ENCODE results near the gene STK32A.
"Not testable (repeated sequence)": the region's sequence is repeated elsewhere in the genome, so short reads cannot be mapped to it uniquely, and the experiment has no call there.

Gene STK32A

DNA sequence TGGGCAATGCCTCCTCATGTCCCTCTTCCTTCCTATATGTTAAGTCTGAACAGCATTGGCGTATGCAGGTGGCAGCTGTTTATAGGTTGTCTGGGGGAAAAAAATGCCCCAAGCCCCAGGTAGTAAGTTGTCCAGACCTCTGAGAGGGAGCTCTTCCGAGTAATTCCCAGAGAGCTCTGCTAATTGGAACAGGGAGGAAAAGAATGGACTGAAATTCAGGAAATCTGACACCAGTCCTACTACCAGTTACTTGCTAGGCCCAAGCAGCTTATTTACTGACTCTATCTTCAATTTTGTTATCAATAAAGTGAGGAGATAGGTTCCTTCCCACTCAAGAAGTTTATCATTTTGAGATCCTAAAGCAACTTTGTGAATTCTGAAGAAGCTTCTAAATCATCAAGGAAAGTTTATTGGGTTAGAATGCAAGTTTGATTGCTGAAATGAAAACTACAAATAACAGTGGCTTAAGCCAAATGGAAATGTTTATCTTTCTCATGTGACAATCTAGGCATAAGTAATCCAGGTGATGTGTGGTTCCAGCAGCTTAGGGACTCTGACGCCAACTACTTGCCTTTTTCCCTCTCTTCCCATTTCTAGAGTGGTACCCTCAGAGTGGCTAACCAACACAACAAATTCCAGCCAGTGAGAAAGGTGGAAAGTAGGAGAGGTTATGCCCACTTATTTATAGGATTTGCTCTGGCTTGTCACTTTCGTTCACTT, 5.6 kb downstream of the STK32A start:
- no peak for DNase-seq
- Histone ChIP-seq H3K27ac (no peak overlapping the region), H3K4me3 (ENCODE audit: low read depth, low read length) (no peak overlapping the region), H3K27me3 (replicated peaks) (no peaks in the 10 kb centered on the region), H3K36me3 (replicated peaks) (no peaks in the 10 kb centered on the region)
- no peak for TF ChIP-seq CTCF (IDR thresholded peaks at IDR 0.05; ENCODE audit: low read depth, low read length, missing control alignments)
- in situ Hi-C loops (cut with HindIII; ENCODE audit: low pct_ligation_motif_present, low sequenced_read_pairs): no loop called here

GRCh38 chr5:147243238-147243637, 8.4 kb downstream of the STK32A start:
- DNase-seq; in situ Hi-C loops (cut with HindIII; ENCODE audit: low pct_ligation_motif_present, low sequenced_read_pairs); H3K27me3 ChIP-seq (replicated peaks); H3K36me3 ChIP-seq (replicated peaks); H3K4me3 ChIP-seq (ENCODE audit: low read depth, low read length); H3K27ac ChIP-seq: not testable (repeated sequence)

- no peaks in the 10 kb centered on the region for H3K36me3 ChIP-seq (replicated peaks)
- H3K27ac ChIP-seq: no peak overlapping the region
- H3K4me3 ChIP-seq (ENCODE audit: low read depth, low read length): no peak overlapping the region
- in situ Hi-C loops (cut with HindIII; ENCODE audit: low pct_ligation_motif_present, low sequenced_read_pairs): no loop called here
- no peak for DNase-seq
- no peaks in the 10 kb centered on the region for H3K27me3 ChIP-seq (replicated peaks)
- TF ChIP-seq CTCF (IDR thresholded peaks at IDR 0.05; ENCODE audit: low read depth, low read length, missing control alignments): no peak
Observed at GRCh38 chr5:147245381-147246165, 10.7 kb downstream of the STK32A start.

DNA sequence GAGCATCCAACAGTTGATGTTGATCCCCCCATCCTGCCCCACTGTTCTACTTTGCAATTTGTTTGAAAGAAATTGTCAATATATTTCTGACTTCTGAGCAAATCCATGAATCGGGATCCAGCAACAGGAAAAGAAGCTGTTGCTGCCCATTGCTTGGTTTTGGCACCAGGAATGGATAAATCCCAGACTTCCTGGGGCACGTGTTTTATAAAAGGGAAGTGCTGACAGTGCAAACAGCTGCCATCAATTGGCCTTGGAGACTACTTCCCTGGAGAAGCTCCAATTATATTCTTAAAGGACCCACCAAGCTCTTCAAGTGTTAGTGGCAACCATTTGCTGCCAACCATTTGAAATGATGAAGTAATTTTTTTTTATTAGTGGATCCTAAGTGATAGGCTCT, 13.7 kb downstream of the STK32A start:
- H3K27me3 ChIP-seq (replicated peaks): no peaks in the 10 kb centered on the region
- no peaks in the 10 kb centered on the region for H3K36me3 ChIP-seq (replicated peaks)
- in situ Hi-C loops (cut with HindIII; ENCODE audit: low pct_ligation_motif_present, low sequenced_read_pairs): no loop called here
- H3K27ac ChIP-seq: no peak overlapping the region
- H3K4me3 ChIP-seq (ENCODE audit: low read depth, low read length): no peak overlapping the region
- no peak for TF ChIP-seq CTCF (IDR thresholded peaks at IDR 0.05; ENCODE audit: low read depth, low read length, missing control alignments)
- no peak for DNase-seq

DNA sequence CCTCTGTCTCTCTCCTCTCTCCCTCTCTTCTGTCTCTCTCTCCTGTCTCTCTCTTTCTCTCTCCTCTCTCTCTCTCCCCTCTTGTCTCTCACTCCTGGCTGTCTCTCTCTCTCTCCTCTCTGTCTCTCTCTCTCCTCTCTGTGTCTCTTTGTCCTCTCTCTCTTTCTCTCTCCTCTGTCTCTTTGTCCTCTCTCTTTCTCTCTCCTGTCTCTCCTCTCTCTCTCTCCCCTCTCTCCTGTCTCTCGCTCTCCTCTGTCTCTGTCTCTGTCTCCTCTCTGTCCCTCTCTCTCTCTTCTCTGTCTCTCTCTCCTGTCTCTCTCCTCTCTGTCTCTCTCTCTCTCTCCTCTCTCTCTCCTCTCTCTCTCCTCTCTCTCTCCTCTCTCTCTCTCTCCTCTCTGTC, 25.0 kb downstream of the STK32A start:
- in situ Hi-C loops (cut with HindIII; ENCODE audit: low pct_ligation_motif_present, low sequenced_read_pairs): no loop called here
- Histone ChIP-seq H3K36me3 (replicated peaks) (no peaks in the 10 kb centered on the region), H3K27ac (no peak overlapping the region), H3K27me3 (replicated peaks) (no peaks in the 10 kb centered on the region), H3K4me3 (ENCODE audit: low read depth, low read length) (no peak overlapping the region)
- DNase-seq: no peak
- no peak for TF ChIP-seq CTCF (IDR thresholded peaks at IDR 0.05; ENCODE audit: low read depth, low read length, missing control alignments)

DNA sequence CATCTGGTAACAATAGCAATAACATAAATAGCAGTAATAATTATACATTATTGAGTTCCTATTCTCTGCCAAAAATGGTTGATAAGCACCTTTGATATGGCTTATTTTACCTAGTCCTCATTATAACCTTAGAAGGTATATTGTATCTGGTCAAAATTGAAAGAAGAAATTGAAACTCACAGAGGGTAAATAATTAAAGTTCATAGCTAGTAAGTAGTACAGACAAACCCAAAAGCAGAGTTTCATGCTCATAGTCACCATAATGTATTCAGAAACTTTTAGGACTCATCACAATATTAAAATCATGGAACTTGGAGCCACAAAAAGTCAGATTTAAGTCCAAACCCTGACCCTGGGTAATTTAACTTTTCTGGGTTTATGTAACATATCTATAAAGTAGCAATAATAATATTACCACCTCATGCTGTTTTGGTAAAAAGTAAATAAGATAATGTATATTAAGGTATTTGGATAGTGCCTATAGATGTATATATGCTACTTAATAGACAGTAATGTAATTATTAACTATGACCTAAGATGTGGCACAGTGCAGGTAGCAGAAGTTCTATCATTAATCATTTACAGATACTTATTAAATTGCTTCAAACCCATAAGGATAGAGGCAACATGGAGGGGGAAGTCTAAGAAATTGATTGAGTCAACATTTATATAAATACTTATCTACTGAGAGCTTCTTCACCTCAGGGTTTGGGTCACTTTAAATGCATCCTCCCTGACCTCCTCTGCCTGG, 32.4 kb downstream of the STK32A start:
- TF ChIP-seq CTCF (IDR thresholded peaks at IDR 0.05; ENCODE audit: low read depth, low read length, missing control alignments): no peak
- Histone ChIP-seq H3K27ac (no peak overlapping the region), H3K36me3 (replicated peaks) (no peaks in the 10 kb centered on the region), H3K4me3 (ENCODE audit: low read depth, low read length) (no peak overlapping the region), H3K27me3 (replicated peaks) (no peaks in the 10 kb centered on the region)
- DNase-seq: no peak
- in situ Hi-C loops (cut with HindIII; ENCODE audit: low pct_ligation_motif_present, low sequenced_read_pairs): no loop called here

Measured in brain microvascular endothelial cell (primary cell).